H9 (cell line): ENCODE results near the gene VEGFD. TPM values are rescaled to one million over a fixed set of nuclear protein-coding genes. Genes with fewer than 3 reads are reported as not detected.
A peak's percentile ranks its signal among the peaks of the same experiment; 100 is the strongest.

Experiments
- DNase-seq: peaks from one replicate; pipeline ENCODE4 v3.0.0-alpha.2; 2017
- H2AFZ ChIP-seq: one replicate; pipeline ENCODE4 v1.6.1; 2013; ENCODE audit warnings: mild to moderate bottlenecking, low read length, control low read depth, moderate library complexity
- H2AK5ac ChIP-seq: 2 replicates; pipeline ENCODE4 v1.6.1; 2013; ENCODE audit warnings: low read length, control low read depth, mixed read lengths; ENCODE audit not compliant: insufficient read length
- H2BK120ac ChIP-seq: one replicate; pipeline ENCODE4 v1.6.1; 2013; ENCODE audit warnings: low read depth, mild to moderate bottlenecking, low read length, control low read depth, inconsistent platforms; ENCODE audit not compliant: poor library complexity, severe bottlenecking
- H2BK12ac ChIP-seq: 2 replicates; pipeline ENCODE4 v1.6.1; 2013; ENCODE audit warnings: low read length, control low read depth, mixed read lengths, low read depth; ENCODE audit not compliant: insufficient read length
- H2BK15ac ChIP-seq: 2 replicates; pipeline ENCODE4 v1.6.1; 2013; ENCODE audit warnings: low read depth, low read length, control low read depth
- H2BK20ac ChIP-seq: one replicate; pipeline ENCODE4 v1.6.1; 2013; ENCODE audit warnings: low read depth, mild to moderate bottlenecking, low read length, control low read depth, inconsistent platforms; ENCODE audit not compliant: poor library complexity, severe bottlenecking
- H2BK5ac ChIP-seq: 2 replicates; pipeline ENCODE4 v1.6.1; 2013; ENCODE audit warnings: low read length, control low read depth, mixed read lengths; ENCODE audit not compliant: insufficient read length
- H3K14ac ChIP-seq: 2 replicates; pipeline ENCODE4 v1.6.1; 2013; ENCODE audit warnings: low read length, control low read depth; ENCODE audit not compliant: insufficient read depth
- H3K18ac ChIP-seq: 2 replicates; pipeline ENCODE4 v1.6.1; 2013; ENCODE audit warnings: low read depth, mild to moderate bottlenecking, mixed read lengths, low read length, control low read depth; ENCODE audit not compliant: insufficient read length
- H3K23ac ChIP-seq: 2 replicates; pipeline ENCODE4 v1.6.1; 2013; ENCODE audit warnings: low read length, control low read depth, mixed read lengths, low read depth; ENCODE audit not compliant: insufficient read length
- H3K23me2 ChIP-seq: 2 replicates; pipeline ENCODE4 v1.6.1; 2013; ENCODE audit warnings: low read depth, mild to moderate bottlenecking, mixed read lengths, low read length, control low read depth; ENCODE audit not compliant: insufficient read length, poor library complexity, severe bottlenecking
- H3K27ac ChIP-seq: 2 replicates; pipeline ENCODE4 v1.5.1; 2013; ENCODE audit warnings: low read length, control low read depth, mixed read lengths, low read depth; ENCODE audit not compliant: insufficient read length
- H3K27me3 ChIP-seq: 2 replicates; pipeline ENCODE4 v1.6.1; 2013; ENCODE audit warnings: low read length, control low read depth, inconsistent platforms; ENCODE audit not compliant: insufficient read depth
- H3K4ac ChIP-seq: 2 replicates; pipeline ENCODE4 v1.6.1; 2013; ENCODE audit warnings: low read depth, mild to moderate bottlenecking, control low read depth, inconsistent platforms, low read length, moderate library complexity
- H3K4me1 ChIP-seq: 2 replicates; pipeline ENCODE4 v1.6.1; 2013; ENCODE audit warnings: low read length, control low read depth, inconsistent platforms; ENCODE audit not compliant: insufficient read depth
- H3K4me2 ChIP-seq: 2 replicates; pipeline ENCODE4 v1.6.1; 2013; ENCODE audit warnings: low read length, control low read depth, mixed read lengths; ENCODE audit not compliant: insufficient read length, insufficient read depth
- H3K56ac ChIP-seq: 2 replicates; pipeline ENCODE4 v1.6.1; 2013; ENCODE audit warnings: low read depth, mild to moderate bottlenecking, mixed read lengths, low read length, control low read depth; ENCODE audit not compliant: insufficient read length
- H3K79me1 ChIP-seq: 2 replicates; pipeline ENCODE4 v1.6.1; 2013; ENCODE audit warnings: low read depth, mild to moderate bottlenecking, moderate library complexity, low read length, control low read depth, inconsistent platforms; ENCODE audit not compliant: insufficient read depth, poor library complexity, severe bottlenecking
- H3K79me2 ChIP-seq: 2 replicates; pipeline ENCODE4 v1.6.1; 2013; ENCODE audit warnings: low read length, control low read depth, inconsistent platforms; ENCODE audit not compliant: insufficient read depth
- H3K9ac ChIP-seq: 2 replicates; pipeline ENCODE4 v1.6.1; 2013; ENCODE audit warnings: low read length, control low read depth, mixed read lengths; ENCODE audit not compliant: insufficient read length; ENCODE audit errors: extremely low read depth
- H3K9me3 ChIP-seq: one replicate; pipeline ENCODE4 v1.6.1; 2013; ENCODE audit warnings: low read depth, low read length, inconsistent platforms; ENCODE audit not compliant: control insufficient read depth
- H3T11ph ChIP-seq: one replicate; pipeline ENCODE4 v1.6.1; 2013; ENCODE audit warnings: mild to moderate bottlenecking, low read length, control low read depth, inconsistent platforms
- H4K20me1 ChIP-seq: one replicate; pipeline ENCODE4 v1.6.1; 2013; ENCODE audit not compliant: control insufficient read depth, insufficient read length, insufficient read depth
- H4K5ac ChIP-seq: 2 replicates; pipeline ENCODE4 v1.6.1; 2013; ENCODE audit warnings: low read depth, mild to moderate bottlenecking, mixed read lengths, low read length, control low read depth; ENCODE audit not compliant: insufficient read length
- H4K8ac ChIP-seq: replicated peaks from 2 replicates; pipeline ENCODE4 v1.6.1; 2013; ENCODE audit warnings: low read length, control low read depth, mixed read lengths, low read depth; ENCODE audit not compliant: insufficient read length
- H4K91ac ChIP-seq: 2 replicates; pipeline ENCODE4 v1.6.1; 2013; ENCODE audit warnings: low read depth, mild to moderate bottlenecking, moderate library complexity, mixed read lengths, low read length, control low read depth; ENCODE audit not compliant: insufficient read length
- H3K27ac Mint-ChIP-seq, 3 experiments: 2 replicates in 2 of 3; 3 replicates in 1 of 3; pipeline ENCODE4 v1.8.0; 2020 to 2021; ENCODE audit warnings: mixed read lengths in 3 of 3, mild to moderate bottlenecking in 1 of 3, moderate library complexity in 1 of 3
- H3K27me3 Mint-ChIP-seq: 2 replicates; pipeline ENCODE4 v1.8.0; 2021; ENCODE audit warnings: low read depth, mild to moderate bottlenecking, moderate library complexity, mixed read lengths
- H3K36me3 Mint-ChIP-seq, 3 experiments: 2 replicates in 2 of 3; 3 replicates in 1 of 3; pipeline ENCODE4 v1.8.0; 2020 to 2021; ENCODE audit warnings: low read depth in 3 of 3, mixed read lengths in 3 of 3; ENCODE audit not compliant: insufficient read depth in 1 of 3
- H3K4me1 Mint-ChIP-seq, 2 experiments: 2 replicates each; pipeline ENCODE4 v1.8.0; 2020; ENCODE audit warnings: mixed read lengths in 2 of 2
- H3K4me3 Mint-ChIP-seq, 2 experiments: 2 replicates in 1 of 2; 3 replicates in 1 of 2; pipeline ENCODE4 v1.8.0; 2020 to 2021; ENCODE audit warnings: mild to moderate bottlenecking in 2 of 2, mixed read lengths in 2 of 2, moderate library complexity in 1 of 2
- H3K9me3 Mint-ChIP-seq, 2 experiments: 2 replicates in 1 of 2; 3 replicates in 1 of 2; pipeline ENCODE4 v1.8.0; 2020; ENCODE audit warnings: mild to moderate bottlenecking in 2 of 2, mixed read lengths in 2 of 2, moderate library complexity in 1 of 2
- CTCF ChIP-seq: fragments of 200-600 bp; sonication (generic); conservative IDR thresholded peaks from 3 replicates; pipeline ENCODE4 v1.8.0; 2021; ENCODE audit warnings: antibody characterized with exemption, mild to moderate bottlenecking
- total RNA-seq: library from RNA; stranded (reverse); gene quantifications from 2 replicates; pipeline ENCODE4 v1.2.1, GENCODE V29; 2021

Gene VEGFD
- total RNA-seq, 1 experiment from 2014 or later = 0.11 TPM

GRCh38 chrX:15398874-15399273 lies 14.7 kb upstream of the VEGFD start:
- H3K4me1 ChIP-seq = peaks cover 5% of the 10 kb centered on the region
- H3K36me3 Mint-ChIP-seq = peaks cover 0 to 9% (median 9%) of the 10 kb centered on the region in 3 experiments; a peak in 5 of 7 replicates
- no peak overlapping the region for H3K18ac ChIP-seq
- H2AK5ac ChIP-seq = no peak overlapping the region
- H4K5ac ChIP-seq = no peak overlapping the region
- H3K27ac Mint-ChIP-seq = peak overlapping the region; percentile 60 to 90 (median 63); a peak in 6 of 7 replicates
- H3K9ac ChIP-seq = no peak overlapping the region
- H3K27ac ChIP-seq = peak overlapping the region; percentile 22
- no peak overlapping the region for H3K4ac ChIP-seq
- no peak overlapping the region for H2BK120ac ChIP-seq
- H2BK12ac ChIP-seq = no peak overlapping the region
- H2BK20ac ChIP-seq = no peak overlapping the region
- H3K9me3 ChIP-seq = no peaks in the 10 kb centered on the region
- DNase-seq = no peak
- no peaks in the 10 kb centered on the region for H3K9me3 Mint-ChIP-seq
- H4K91ac ChIP-seq = no peak overlapping the region
- H3K56ac ChIP-seq = no peak overlapping the region
- H2BK5ac ChIP-seq = no peak overlapping the region
- no peaks in the 10 kb centered on the region for H3K27me3 Mint-ChIP-seq
- H3K14ac ChIP-seq = no peak overlapping the region
- no peaks in the 10 kb centered on the region for H3K27me3 ChIP-seq
- H3T11ph ChIP-seq = no peak overlapping the region
- no peak for TF ChIP-seq CTCF
- H4K20me1 ChIP-seq = no peaks in the 10 kb centered on the region
- H3K4me1 Mint-ChIP-seq = peaks cover 16 to 19% of the 10 kb centered on the region in 2 experiments
- no peak overlapping the region for H3K23ac ChIP-seq
- H3K79me1 ChIP-seq = no peaks in the 10 kb centered on the region
- H3K23me2 ChIP-seq = no peaks in the 10 kb centered on the region
- no peak overlapping the region; a peak in 1 of 5 replicates for H3K4me3 Mint-ChIP-seq
- H3K79me2 ChIP-seq = no peaks in the 10 kb centered on the region
- H4K8ac ChIP-seq = no peak overlapping the region
- H2AFZ ChIP-seq = no peak overlapping the region
- H3K4me2 ChIP-seq = no peak overlapping the region
- H2BK15ac ChIP-seq = no peak overlapping the region
